Renal cortical epithelial cell (primary cell): ENCODE results near the gene ZNF180. TPM values are rescaled to one million over a fixed set of nuclear protein-coding genes. Genes with fewer than 3 reads are reported as not detected.
"Not testable (repeated sequence)": the region's sequence is repeated elsewhere in the genome, so short reads cannot be mapped to it uniquely, and the experiment has no call there.

ENCODE experiments used
- DNase-seq: peaks from one replicate; pipeline ENCODE4 v3.0.0-alpha.2; 2011; ENCODE audit warnings: low read depth
- total RNA-seq: library from RNA; depleted of rRNA; stranded (reverse); fragments of >200 nt; gene quantifications from 2 replicates; pipeline ENCODE4 v1.2.3, GENCODE V29; 2014

ZNF180 gene
- total RNA-seq, result 13.0 and 14.4 TPM in 2 replicates

DNA sequence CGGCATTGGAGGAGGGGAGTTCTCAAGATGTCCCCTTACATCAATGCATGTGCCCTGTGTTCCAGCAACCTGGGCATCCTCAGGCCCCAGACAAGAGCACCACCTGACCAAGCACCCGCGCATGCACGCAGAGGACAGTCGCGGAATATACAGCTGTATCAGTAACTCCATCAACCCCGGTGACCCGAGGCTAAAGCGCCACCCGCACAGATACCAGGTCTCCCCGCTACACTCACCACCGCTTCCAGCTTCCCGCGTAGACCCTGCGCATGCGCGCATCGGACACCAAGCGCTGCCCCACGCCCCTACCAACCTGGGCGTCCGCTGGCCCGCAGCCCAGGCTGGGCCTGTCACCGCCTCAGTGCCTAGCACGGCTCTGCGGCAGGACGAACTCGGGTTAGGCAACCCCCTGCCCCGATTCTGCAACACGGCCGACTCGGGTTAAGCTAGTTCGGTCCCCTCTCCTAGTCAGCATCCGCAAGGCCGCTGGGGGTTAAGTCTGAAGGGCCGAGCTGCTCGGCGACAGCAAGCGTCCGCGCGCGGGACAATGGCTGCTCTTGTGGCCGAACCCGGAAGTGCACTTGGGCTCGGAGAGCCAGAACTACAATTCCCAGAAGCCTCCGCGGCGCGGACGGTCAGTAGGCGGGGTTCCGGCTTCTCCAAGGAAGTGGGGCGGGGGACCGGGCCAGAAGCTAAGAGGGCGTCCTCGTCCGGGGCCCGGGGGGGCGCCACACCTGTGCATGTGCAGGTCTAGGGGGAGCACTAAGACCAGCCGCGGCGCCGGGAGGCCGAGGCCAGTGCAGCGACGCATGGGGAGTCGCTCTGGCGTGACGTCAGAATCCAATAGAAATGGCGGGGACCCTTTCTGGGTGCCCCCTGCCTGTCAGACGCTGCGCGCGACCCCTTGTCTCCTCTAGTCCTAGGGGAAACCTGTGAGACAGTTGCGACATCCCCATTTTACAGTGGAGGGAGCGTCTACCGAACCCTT, at the start of gene ZNF180:
TSS of gene ZNF180 (minus strand) at position 561 of the 988 bp plus-strand sequence. CDS start 3,188 bp downstream, outside the sequence.
- peak; percentile 84 for DNase-seq

DNA sequence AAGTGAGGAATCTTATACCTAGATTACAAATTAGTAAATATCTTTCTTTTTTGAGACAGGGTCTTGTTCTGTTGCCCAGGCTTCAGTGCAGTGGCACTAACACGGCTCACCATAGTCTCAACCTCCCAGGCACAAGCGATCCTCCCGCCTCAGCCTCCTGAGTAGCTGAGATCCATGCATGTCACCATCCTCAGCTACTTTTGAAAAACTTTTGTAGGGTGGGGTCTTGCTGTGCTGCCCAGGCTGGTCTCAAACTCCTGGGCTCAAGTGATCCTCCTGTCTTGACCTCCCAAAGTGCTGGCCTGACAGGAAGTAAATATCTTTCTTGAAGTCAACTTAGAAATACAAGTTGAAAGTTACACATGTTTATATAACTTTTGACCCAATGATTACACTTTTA, 49.2 kb upstream of the ZNF180 start:
- no peak for DNase-seq

DNA sequence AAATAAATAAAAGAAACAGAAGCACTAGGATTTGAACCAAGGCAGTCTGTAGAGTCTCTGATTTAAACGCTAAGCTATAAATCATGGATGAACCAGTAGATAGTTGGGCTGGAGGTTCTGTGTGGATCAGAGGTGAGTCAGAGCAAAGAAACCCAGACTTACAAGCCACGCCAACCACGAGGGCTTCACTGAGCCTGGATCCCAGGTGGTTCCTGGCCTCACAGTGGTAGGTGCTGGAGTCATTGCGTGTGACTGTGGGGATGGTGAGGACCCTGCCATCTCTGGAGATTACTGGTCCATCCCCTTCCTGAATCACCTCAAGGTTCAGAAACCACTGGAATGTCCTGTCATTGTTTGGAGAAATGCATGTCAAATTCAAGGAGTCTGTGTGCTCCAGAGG, 48.4 kb upstream of the ZNF180 start:
- DNase-seq, result peak; percentile 88

DNA sequence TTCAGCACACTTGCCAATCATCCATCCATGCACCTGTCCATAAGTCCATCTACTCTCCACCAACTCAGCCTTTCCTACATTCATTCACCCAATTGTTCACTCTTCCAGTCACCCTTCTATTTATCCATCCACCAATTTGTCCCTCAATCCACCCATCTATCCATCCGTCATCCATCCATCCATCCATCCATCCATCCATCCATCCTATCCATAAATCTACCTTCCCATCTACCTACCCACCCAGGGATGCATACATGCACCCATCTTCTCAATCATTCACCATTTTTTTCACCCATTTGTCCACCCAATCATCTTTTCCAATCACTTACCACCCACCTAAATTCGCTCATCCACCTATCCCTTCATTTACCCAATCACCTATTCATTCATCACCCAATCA, 43.7 kb upstream of the ZNF180 start:
- DNase-seq, result no peak

DNA sequence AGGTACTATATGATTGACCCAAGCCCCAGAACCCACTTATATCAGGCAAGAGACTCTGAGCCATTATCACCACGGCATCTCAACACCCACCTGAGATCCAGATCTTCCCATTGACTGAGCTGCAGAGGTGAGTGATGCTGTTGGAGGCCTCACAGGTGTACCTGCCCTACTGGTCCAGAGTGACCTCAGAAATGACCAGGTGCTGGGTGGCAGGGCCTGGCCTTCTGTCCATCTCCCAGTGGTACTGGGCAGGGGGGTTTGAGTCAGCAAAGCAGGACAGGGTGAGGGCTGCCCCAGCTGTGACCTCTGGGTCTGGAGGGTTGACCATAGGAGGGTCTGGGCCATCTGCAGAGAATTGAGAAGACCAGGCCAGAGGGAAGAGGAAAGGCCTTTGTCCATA, 42.3 kb upstream of the ZNF180 start:
- no peak for DNase-seq

DNA sequence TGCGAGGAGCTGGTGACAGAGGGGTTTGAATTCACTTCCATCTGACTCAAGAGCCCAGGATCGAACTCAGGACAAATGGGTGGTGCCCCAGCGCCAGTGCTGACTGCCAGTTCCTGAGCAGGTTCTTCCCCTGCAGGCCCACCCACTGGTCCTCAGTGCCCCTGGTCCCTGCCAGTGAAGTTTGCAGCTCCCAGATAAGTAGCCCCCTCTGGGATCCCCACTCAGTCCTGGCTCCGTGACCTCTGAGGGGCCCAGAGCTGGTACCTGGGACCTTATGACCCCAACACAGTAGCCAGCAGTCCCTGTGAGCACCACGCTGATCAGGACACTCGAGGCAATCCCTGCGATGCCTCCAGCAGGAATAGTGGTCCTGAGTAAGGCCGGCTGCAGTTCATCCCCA, 40.4 kb upstream of the ZNF180 start:
- no peak for DNase-seq

DNA sequence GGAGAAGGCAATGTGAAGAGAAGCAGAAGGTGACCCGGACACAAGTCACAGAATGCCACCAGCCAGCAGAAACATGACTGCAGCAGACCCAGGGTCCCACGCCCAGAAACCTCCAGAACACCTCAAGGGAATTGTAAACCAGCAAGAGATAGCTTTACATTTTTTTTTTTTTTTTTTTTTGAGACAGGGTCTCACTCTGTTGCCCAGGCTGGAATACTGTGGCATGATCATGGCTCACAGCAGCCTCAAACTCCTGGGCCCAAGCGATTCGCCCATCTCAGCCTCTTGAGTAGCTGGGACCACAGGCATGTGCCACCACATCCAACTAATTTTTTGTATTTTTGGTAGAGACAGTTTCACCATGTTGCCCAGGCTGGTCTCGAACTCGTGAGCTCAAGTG, 39.7 kb upstream of the ZNF180 start:
- DNase-seq, result no peak

DNA sequence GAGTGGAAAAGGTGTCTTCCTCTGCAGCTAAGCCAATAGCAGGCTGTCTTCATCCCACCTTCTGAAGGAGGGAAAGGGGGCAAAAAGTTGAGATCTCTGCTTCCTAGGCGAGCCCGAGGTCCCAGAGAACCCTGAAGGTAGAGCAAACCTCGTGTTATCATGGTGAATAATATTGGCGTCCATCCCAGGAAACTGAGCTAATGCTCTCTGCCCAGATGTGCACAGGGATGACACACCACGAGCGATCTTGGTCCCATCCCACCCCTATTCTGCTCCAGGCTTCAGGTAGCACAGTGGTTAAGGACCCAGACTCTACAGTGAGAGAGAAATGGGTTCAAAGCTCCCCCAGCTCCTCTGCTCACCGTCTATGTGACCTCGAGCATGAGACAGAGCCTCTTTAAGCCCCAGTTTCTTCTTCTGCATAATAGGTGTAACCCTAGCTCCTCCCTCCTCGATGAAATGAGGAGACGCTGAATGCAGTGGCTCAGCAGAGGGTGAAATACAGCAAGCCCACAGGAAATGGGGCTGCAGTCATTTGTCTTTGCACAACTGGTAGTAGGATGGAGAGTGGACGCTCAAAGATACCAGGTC, 39.0 kb upstream of the ZNF180 start:
- DNase-seq, result no peak

DNA sequence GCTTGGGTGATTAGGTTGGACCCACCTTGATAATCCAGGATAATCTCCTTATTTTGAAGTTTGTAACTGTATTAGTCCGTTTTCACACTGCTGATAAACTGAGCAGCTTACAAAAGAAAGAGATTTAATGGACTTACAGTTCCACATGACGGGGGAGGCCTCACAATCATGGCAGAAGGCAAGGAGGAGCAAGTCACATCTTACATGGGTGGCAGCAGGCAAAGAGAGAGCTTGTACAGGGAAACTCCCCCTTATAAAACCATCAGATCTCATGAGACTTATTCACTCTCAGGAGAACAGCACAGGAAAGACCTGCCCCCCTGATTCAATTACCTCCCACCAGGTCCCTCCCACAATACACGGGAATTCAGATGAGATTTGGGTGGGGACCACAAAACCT, 35.0 kb upstream of the ZNF180 start:
- not testable (repeated sequence) for DNase-seq

DNA sequence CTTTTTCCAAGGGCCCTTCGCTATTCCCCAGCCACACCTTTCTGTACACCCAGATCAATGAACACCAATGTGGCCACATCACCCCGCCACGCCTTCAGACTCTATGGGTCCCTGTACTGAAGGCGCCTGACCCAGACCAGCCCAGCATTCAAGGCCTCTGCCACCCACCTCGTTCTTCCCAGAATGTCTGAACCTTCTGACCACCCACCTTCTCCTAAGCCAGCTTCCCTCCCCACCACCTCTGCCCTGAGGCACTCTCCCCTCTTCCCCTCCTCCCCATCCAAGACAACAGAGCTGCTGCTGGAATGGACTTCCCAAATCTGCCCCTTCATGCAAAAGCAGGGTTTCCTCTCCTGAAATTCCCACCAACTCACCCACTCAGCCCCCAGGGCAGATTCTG, 32.5 kb upstream of the ZNF180 start:
- no peak for DNase-seq

DNA sequence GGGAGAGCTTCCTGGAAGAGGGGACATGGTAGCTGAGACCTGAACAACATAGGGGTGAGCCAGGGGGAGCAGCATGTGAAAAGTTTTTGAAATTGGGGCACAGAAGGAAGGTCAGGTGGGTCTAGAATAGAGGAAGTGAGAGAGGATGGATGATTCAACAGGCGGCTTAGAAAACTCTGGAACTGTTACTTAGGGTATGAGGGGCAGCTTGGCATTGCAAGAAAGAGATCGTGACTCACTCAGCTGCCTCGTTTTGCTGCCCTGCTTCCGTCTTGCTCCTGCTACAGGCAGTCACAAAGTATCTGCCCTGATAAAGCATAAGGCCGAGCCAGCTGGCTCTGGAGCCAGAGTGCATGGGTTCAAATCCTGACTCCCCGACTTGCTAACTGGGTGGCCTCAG, 30.5 kb upstream of the ZNF180 start:
- DNase-seq, result no peak

DNA sequence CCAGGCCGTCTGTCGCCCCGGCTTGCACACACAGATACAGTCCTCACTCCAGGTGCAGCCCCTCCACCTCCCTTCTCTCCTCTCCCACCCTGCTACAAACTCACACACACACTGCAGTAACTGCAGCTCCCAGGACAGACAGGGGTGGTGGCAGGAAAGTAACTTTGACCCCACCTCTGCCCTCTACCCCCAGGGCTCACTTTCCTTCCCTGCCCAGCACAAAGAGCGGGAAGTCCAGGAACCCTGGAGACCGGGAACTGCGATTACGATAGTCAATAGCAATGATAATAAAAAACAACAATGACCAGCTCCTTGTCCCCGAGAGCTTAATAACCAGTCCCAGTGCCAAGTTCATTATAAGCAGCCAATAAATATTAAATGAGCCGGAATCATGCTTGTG, 29.2 kb upstream of the ZNF180 start, which contains the start of gene CEACAM20:
TSS of gene CEACAM20 (minus strand) at position 140 of the 400 bp plus-strand sequence. CDS start 166 bp downstream, outside the sequence.
- DNase-seq, result no peak

DNA sequence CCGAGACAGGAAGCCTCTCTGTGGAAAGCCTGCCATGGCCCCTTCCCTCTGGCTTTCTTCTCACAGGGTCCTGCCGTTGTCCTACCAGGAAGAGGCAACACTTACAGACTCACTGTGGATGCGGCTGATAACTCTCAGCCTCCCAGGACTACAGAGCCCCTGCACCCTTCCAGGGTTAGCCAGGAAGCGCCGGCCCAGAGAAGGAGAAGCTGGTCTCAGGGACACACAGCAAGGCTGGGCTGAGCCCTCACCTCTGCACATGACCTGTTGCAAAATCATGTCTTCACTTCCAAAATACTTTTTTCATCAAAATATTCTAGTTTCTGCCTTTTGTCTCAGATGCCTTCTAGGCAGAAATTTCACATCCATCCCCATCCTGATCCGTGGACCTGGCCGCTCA, 27.2 kb upstream of the ZNF180 start:
- DNase-seq, result no peak

DNA sequence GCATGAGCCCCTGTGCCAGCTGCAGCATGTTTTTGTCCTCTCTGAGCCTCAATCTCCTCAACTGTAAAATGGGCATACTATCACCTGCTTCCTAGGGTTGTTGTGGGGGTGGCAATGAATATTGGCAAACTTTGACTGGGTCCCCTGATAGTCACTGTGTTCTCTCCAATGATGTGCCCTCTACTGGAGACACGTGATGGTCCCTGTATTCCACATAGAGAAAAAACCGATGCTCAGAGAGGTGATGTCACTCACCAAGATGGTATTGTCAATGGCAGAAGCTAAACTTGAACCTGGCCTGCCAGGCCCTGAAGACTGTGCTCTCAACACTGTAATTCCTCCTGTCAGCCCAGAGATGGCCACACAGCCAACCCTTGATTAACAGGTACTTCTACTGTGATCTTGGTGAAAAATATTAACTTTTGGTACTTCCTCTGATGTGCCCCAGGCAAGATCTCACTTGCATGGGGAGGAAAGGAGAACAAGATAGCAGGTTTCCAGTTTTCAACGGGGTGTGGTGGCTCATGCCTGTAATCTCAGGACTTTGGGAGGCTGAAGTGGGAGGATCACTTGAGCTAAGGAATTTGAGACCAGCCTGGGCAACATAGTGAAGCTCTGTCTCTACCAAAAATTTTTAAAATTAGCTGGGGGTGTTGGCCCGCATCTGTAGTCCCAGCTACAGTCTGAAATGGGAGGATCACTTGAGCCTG, 25.6 kb upstream of the ZNF180 start:
- no peak for DNase-seq

DNA sequence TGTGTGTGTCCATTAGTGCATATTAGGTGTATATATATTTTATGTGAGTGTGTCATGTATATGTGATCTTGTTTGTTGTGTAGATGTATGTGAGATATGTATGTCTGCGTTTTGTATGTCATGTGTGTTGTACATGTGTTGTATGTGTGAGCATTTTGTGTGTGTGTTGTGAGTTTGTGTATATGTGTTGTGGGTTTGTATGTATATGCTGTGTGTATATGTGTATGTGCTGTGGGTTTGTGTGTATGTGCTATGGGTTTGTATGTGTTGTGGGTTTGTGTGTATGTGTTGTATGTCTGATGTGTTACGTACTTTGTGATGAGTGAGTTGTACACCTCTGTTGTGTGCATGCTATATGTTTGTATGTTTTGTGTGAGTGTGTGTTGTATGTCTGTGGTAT, 21.0 kb upstream of the ZNF180 start:
- no peak for DNase-seq

DNA sequence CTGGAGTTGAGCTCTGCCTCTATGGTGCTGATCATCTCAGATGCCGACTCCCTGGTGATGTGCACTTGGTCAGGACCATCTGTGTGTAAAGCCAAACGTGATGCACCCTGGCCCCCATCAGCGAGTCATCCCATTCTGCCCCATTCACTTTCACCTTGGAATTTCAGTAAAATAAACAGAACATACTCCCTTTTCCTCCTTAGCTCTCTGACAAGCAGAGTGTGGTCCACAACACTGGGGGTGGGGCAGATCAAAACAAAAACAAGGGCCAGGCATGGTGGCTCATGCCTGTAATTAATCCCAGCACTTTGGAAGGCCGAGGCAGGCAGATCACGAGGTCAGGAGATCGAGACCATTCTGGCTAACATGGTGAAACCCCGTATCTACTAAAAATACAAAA, 16.8 kb upstream of the ZNF180 start:
- DNase-seq, result no peak

DNA sequence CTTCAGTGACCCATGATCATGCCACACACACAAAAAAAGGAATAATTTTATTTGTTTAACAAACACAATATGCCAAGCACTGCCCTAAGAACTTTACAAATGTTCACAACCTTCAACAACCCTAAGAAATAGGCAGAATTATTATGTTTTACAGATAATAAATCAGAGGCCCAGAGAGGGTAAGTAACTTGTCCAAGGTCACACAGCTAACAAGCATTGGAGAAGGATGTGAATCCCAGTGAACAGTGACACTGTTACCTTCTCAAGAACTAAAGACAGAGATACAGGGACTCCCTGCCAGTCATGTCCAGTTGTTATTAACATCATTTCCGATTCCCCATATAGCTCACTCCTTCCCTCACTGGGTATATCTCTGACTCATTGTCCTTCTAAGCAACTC, 15.6 kb upstream of the ZNF180 start:
- DNase-seq, result no peak

DNA sequence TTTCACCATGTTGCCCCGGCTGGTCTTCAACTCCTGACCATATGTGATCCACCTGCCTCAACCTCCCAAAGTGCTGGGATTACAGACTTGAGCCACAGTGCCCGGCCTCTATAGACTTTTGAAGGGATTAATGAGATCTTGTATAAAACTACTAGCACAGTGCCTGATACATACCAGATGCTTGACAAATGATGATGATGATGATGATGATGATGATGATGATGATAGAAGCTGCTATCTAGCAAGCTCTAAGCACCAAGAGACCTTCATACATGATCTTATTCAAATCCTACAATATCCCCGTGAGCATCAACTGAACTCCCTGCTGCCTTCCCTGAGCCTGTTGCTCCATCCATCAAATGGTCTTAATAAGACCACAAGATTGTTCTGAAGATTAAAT, 14.7 kb upstream of the ZNF180 start:
- DNase-seq, result no peak

DNA sequence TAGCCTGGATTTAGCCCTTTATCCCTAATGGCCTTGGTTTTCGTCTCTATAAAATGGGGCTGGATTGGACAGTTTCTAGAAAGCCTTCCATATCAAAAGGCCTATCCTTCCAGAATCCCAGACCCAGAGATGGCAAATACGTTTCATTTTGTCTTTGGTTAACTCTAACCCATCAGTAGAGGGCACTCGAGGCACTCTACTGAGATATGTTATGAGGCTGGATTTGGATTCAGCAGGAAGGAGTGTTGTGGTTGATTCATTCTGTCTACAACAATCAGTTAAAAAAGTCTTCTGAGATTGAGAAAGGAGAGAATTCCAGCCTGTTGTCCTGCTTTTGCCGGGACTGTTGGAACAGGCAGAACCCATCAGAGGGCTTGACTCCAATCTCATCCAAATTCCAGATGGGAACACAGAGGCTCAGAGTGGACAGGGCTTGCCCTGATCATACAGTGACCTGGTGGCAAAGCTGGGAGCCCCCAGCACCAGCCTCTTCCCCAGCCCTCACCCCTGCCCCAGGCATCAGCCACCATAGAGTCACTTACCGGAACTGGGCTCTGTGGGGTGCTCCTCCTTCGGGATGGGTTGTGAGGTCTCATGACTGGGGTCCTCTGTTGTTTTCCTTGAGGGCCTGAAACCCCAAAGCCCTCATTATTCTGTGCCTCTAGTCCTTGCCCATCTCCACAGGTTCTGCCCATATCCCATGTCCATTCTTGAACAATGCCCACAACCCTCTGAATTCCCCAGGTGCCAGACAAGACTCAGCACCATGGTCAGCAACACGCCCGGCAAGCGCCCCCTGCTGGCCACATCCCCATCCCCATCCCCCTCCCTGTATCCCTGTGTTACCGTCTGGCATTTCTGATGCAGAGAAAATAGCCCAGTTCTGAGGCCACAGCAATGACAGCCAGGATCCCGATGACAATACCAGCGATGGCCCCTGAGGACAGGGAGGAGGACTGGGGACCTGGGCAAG, 12.3 kb upstream of the ZNF180 start:
- DNase-seq, result peak; percentile 61

DNA sequence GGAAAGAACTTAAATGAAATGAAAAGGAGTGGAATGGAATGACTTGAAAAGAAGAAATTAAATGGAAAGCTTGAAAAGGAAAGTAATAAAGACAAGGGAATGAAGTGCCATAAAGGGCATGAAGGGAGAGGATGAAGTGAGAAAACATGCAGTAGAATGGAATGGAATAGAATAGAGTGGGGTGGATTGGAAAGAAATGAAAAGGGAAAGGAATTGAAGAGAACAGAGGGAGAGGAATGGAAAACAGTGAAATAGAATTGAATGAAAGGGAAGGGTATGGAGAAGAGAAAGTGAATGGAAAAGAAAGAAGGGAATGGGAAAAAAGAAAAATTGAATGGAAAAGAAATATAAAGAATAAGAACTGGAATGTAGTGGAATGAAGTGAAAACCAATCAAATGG, 9.2 kb upstream of the ZNF180 start:
- DNase-seq, result no peak

DNA sequence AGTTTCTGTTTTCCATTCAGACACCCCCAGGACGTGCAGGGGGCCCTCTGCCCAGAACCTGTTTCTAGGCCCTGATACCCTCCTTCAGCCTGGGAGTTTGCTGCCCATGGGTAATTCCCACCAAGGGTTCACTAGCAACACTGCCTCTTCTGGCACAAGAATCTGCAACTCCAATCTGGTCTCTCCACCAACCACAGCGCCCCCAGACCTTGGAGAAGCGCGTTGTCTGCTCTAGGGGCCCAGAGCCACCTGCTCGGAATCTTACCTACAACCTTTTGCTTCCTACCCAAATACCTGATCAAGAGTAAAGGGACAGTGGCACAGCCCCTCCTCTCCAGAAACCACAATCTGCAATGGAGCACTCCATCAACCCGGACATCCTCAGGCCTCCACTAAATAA, 763 bp downstream of the ZNF180 start:
- DNase-seq, result no peak
